OCI-LY1 (cell line): Measurements from ENCODE around the gene FAM53A.

Experiments
- CTCF ChIP-seq: fragments of 200-600 bp; sonication (generic), shearing (Covaris generic); IDR thresholded peaks from 2 replicates; pipeline ENCODE4 v1.5.1; 2017; ENCODE audit warnings: mild to moderate bottlenecking, antibody characterized with exemption, low read length, moderate library complexity, mixed read lengths
- EZH2 ChIP-seq: fragments of 200-600 bp; sonication (generic), shearing (Covaris generic); IDR thresholded peaks from 2 replicates; pipeline ENCODE4 v1.8.0; 2017; ENCODE audit warnings: borderline replicate concordance, mixed run types, mild to moderate bottlenecking, antibody characterized with exemption, low read length, moderate library complexity, mixed read lengths

DNA sequence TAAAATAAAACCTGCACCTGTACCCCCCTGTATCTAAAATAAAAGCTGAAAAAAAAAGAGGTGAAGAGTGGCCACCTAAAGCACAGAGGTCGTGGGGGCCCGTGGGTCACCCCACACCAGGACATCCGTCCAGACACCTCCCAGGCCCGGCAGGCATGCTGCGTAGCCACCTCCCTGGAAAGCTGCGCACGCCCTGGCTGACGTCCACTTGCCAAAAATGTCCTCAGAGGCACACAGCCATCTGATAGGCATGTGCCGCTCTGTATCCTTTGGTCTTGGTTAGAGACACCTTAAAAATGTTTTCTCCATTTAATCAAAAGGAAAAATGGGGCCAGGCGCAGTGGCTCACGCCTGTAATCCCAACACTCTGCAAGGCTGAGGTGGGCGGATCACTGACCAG lies 17.7 kb downstream of the FAM53A start:
- TF ChIP-seq CTCF (no peak), EZH2 (no peak)
